HG03196 (cell line): ENCODE results near the gene NGEF.
"Not testable (repeated sequence)": the region's sequence is repeated elsewhere in the genome, so short reads cannot be mapped to it uniquely, and the experiment has no call there.

Experiments used
- ATAC-seq: cut with Tn5 transposase; IDR thresholded peaks from one replicate; pipeline ENCODE4 v1.9.1; 2021; ENCODE audit not compliant: unreplicated experiment

NGEF gene

GRCh38 chr2:233013027-233013461, at the start of gene NGEF:
TSS of gene NGEF (minus strand) at chr2:233013256. CDS start at chr2:232974890, 38,366 bp downstream.
- ATAC-seq: no peak

GRCh38 chr2:233062451-233062850, 49.4 kb upstream of the NGEF start:
- ATAC-seq: no peak

- peak; percentile 25 for ATAC-seq
Observed at GRCh38 chr2:233061591-233062450, 48.8 kb upstream of the NGEF start.

- peak; percentile 24 for ATAC-seq
Observed at GRCh38 chr2:233060980-233061590, 48.0 kb upstream of the NGEF start.

- ATAC-seq: no peak
Observed at GRCh38 chr2:233060501-233060979, 47.5 kb upstream of the NGEF start.

- peak; percentile 42 for ATAC-seq
Observed at GRCh38 chr2:233059797-233060500, 46.9 kb upstream of the NGEF start, which contains the start of gene INPP5D. TSS of gene INPP5D (plus strand) at chr2:233060342. CDS start at chr2:233060479, 137 bp downstream.

GRCh38 chr2:233059547-233059796, 46.4 kb upstream of the NGEF start:
- ATAC-seq: no peak

- no peak for ATAC-seq
Observed at GRCh38 chr2:233058717-233059546, 45.9 kb upstream of the NGEF start.

GRCh38 chr2:233056961-233057605, 44.0 kb upstream of the NGEF start:
- ATAC-seq: no peak

GRCh38 chr2:233055362-233055761, 42.3 kb upstream of the NGEF start:
- ATAC-seq: no peak

GRCh38 chr2:233053928-233054784, 41.1 kb upstream of the NGEF start:
- ATAC-seq: no peak

GRCh38 chr2:233052517-233052916, 39.5 kb upstream of the NGEF start:
- ATAC-seq: not testable (repeated sequence)

GRCh38 chr2:233051241-233052149, 38.4 kb upstream of the NGEF start:
- no peak for ATAC-seq

GRCh38 chr2:233049194-233049761, 36.2 kb upstream of the NGEF start:
- no peak for ATAC-seq

- ATAC-seq: no peak
Observed at GRCh38 chr2:233048569-233049193, 35.6 kb upstream of the NGEF start.

GRCh38 chr2:233047667-233048066, 34.6 kb upstream of the NGEF start:
- no peak for ATAC-seq

GRCh38 chr2:233047206-233047605, 34.1 kb upstream of the NGEF start:
- no peak for ATAC-seq
